ENCODE results near the gene NECAP2.
"Not testable (repeated sequence)": the region's sequence is repeated elsewhere in the genome, so short reads cannot be mapped to it uniquely, and the experiment has no call there.

- not testable (repeated sequence) for TF ChIP-seq EP300 (IDR thresholded peaks at IDR 0.05)
- TF ChIP-seq, protein P1, sequence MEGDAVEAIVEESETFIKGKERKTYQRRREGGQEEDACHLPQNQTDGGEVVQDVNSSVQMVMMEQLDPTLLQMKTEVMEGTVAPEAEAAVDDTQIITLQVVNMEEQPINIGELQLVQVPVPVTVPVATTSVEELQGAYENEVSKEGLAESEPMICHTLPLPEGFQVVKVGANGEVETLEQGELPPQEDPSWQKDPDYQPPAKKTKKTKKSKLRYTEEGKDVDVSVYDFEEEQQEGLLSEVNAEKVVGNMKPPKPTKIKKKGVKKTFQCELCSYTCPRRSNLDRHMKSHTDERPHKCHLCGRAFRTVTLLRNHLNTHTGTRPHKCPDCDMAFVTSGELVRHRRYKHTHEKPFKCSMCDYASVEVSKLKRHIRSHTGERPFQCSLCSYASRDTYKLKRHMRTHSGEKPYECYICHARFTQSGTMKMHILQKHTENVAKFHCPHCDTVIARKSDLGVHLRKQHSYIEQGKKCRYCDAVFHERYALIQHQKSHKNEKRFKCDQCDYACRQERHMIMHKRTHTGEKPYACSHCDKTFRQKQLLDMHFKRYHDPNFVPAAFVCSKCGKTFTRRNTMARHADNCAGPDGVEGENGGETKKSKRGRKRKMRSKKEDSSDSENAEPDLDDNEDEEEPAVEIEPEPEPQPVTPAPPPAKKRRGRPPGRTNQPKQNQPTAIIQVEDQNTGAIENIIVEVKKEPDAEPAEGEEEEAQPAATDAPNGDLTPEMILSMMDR (IDR thresholded peaks at IDR 0.05) = not testable (repeated sequence)
Observed at GRCh38 chr1:16474891-16475290, 34.4 kb downstream of the NECAP2 start.
